GM19467 (cell line): Measurements from ENCODE around the gene ZNF436.

Experiments
- ATAC-seq: cut with Tn5 transposase; IDR thresholded peaks from one replicate; pipeline ENCODE4 v1.9.1; 2021; ENCODE audit warnings: mild to moderate bottlenecking, moderate library complexity; ENCODE audit not compliant: unreplicated experiment

ZNF436 gene

GRCh38 chr1:23369335-23370013 is at the start of gene ZNF436:
ZNF436 (minus strand) TSS chr1:23369836; CDS start chr1:23368005, 1,831 bp downstream.
- ATAC-seq = no peak

- no peak for ATAC-seq
These were observed 49.5 kb upstream of the ZNF436 start for GRCh38 chr1:23419180-23419579.

- no peak for ATAC-seq
These were observed 47.9 kb upstream of the ZNF436 start for GRCh38 chr1:23417570-23417969.

GRCh38 chr1:23416964-23417363 is 47.3 kb upstream of the ZNF436 start:
- ATAC-seq = no peak

GRCh38 chr1:23408797-23409290 is 39.2 kb upstream of the ZNF436 start:
- ATAC-seq = no peak

- no peak for ATAC-seq
These were observed 37.5 kb upstream of the ZNF436 start for GRCh38 chr1:23407016-23407630.

GRCh38 chr1:23405946-23406345 is 36.3 kb upstream of the ZNF436 start:
- ATAC-seq = no peak

GRCh38 chr1:23403735-23404486 is 34.3 kb upstream of the ZNF436 start:
- no peak for ATAC-seq

GRCh38 chr1:23403355-23403734 is 33.7 kb upstream of the ZNF436 start:
- ATAC-seq = no peak

GRCh38 chr1:23403038-23403336 is 33.4 kb upstream of the ZNF436 start:
- no peak for ATAC-seq

GRCh38 chr1:23402286-23403037 is 32.8 kb upstream of the ZNF436 start:
- ATAC-seq = no peak

- no peak for ATAC-seq
These were observed 31.7 kb upstream of the ZNF436 start for GRCh38 chr1:23401313-23401712.

- no peak for ATAC-seq
These were observed 30.9 kb upstream of the ZNF436 start for GRCh38 chr1:23400324-23401114.

- no peak for ATAC-seq
These were observed 29.6 kb upstream of the ZNF436 start for GRCh38 chr1:23399229-23399628.

GRCh38 chr1:23397908-23398307 is 28.3 kb upstream of the ZNF436 start:
- ATAC-seq = no peak

- ATAC-seq = no peak
These were observed 26.7 kb upstream of the ZNF436 start for GRCh38 chr1:23396380-23396779.

GRCh38 chr1:23395849-23396248 is 26.2 kb upstream of the ZNF436 start:
- ATAC-seq = no peak

- no peak for ATAC-seq
These were observed 25.6 kb upstream of the ZNF436 start for GRCh38 chr1:23395154-23395724.

- no peak for ATAC-seq
These were observed 25.0 kb upstream of the ZNF436 start for GRCh38 chr1:23394684-23395083.

GRCh38 chr1:23394181-23394580 is 24.5 kb upstream of the ZNF436 start:
- no peak for ATAC-seq
